GM23338 (cell line): Measurements from ENCODE around the gene EP400. TPM values are rescaled to one million over a fixed set of nuclear protein-coding genes. Genes with fewer than 3 reads are reported as not detected.

Experiments
- ATAC-seq: fragments of 200-7000 bp; cut with Tn5 transposase; 3 replicates; pipeline ENCODE4 v1.9.1; 2020
- DNase-seq: peaks from one replicate; pipeline ENCODE4 v3.0.0-alpha.2; 2015; ENCODE audit warnings: low spot score
- H2AFZ ChIP-seq: fragments of 200-600 bp; sonication (generic); 2 replicates; pipeline ENCODE4 v1.8.0; 2016; ENCODE audit warnings: antibody characterized with exemption, mild to moderate bottlenecking, moderate library complexity
- H3F3A ChIP-seq: fragments of 200-600 bp; sonication (generic); replicated peaks from 2 replicates; pipeline ENCODE4 v1.8.0; 2017; ENCODE audit warnings: antibody characterized with exemption, mixed run types, low read depth
- H3K27ac ChIP-seq: fragments of 200-600 bp; sonication (generic); 2 replicates; pipeline ENCODE4 v1.6.1; 2016; ENCODE audit warnings: low read depth
- H3K27me3 ChIP-seq: fragments of 200-600 bp; sonication (generic); 2 replicates; pipeline ENCODE4 v1.8.0; 2016; ENCODE audit warnings: mild to moderate bottlenecking, mixed run types, moderate library complexity; ENCODE audit not compliant: insufficient read depth
- H3K36me3 ChIP-seq: fragments of 200-600 bp; sonication (generic); 2 replicates; pipeline ENCODE4 v1.8.0; 2016; ENCODE audit warnings: mild to moderate bottlenecking; ENCODE audit not compliant: insufficient read depth
- H3K4me1 ChIP-seq: fragments of 200-600 bp; sonication (generic); 2 replicates; pipeline ENCODE4 v1.8.0; 2016; ENCODE audit warnings: mild to moderate bottlenecking, moderate library complexity; ENCODE audit not compliant: insufficient read depth
- H3K4me2 ChIP-seq: fragments of 200-600 bp; sonication (generic); 2 replicates; pipeline ENCODE4 v1.7.1; 2017; ENCODE audit warnings: mixed run types
- H3K4me3 ChIP-seq: fragments of 200-600 bp; sonication (generic); 2 replicates; pipeline ENCODE4 v1.6.1; 2016; ENCODE audit warnings: mixed run types
- H3K79me2 ChIP-seq: fragments of 200-600 bp; sonication (generic); replicated peaks from 2 replicates; pipeline ENCODE4 v1.8.0; 2017; ENCODE audit warnings: mild to moderate bottlenecking; ENCODE audit not compliant: insufficient read depth
- H3K9me2 ChIP-seq: fragments of 200-600 bp; sonication (generic); 2 replicates; pipeline ENCODE4 v1.8.0; 2017; ENCODE audit not compliant: insufficient read depth
- H4K20me1 ChIP-seq: fragments of 200-600 bp; sonication (generic); replicated peaks from 2 replicates; pipeline ENCODE4 v1.8.0; 2017; ENCODE audit warnings: mild to moderate bottlenecking; ENCODE audit not compliant: insufficient read depth
- H3K27ac Mint-ChIP-seq: 2 replicates; pipeline ENCODE4 v1.8.0; 2020; ENCODE audit warnings: inconsistent platforms, mild to moderate bottlenecking, moderate library complexity, mixed read lengths
- H3K27me3 Mint-ChIP-seq: 3 replicates; pipeline ENCODE4 v1.8.0; 2022; ENCODE audit warnings: low read depth, mild to moderate bottlenecking, moderate library complexity, mixed read lengths, inconsistent platforms; ENCODE audit not compliant: insufficient read depth, poor library complexity
- H3K36me3 Mint-ChIP-seq: 3 replicates; pipeline ENCODE4 v1.8.0; 2021; ENCODE audit warnings: low read depth, mild to moderate bottlenecking, inconsistent platforms, moderate library complexity, mixed read lengths
- H3K4me1 Mint-ChIP-seq: 3 replicates; pipeline ENCODE4 v1.8.0; 2020; ENCODE audit warnings: mild to moderate bottlenecking, inconsistent platforms, mixed read lengths
- H3K4me3 Mint-ChIP-seq: 3 replicates; pipeline ENCODE4 v1.8.0; 2021; ENCODE audit warnings: moderate library complexity, mild to moderate bottlenecking, inconsistent platforms, mixed read lengths
- H3K9me3 Mint-ChIP-seq: 3 replicates; pipeline ENCODE4 v1.8.0; 2020; ENCODE audit warnings: moderate library complexity, mild to moderate bottlenecking, inconsistent platforms, mixed read lengths
- CREB1 ChIP-seq: fragments of 250-450 bp; sonication (Bioruptor Pico); IDR thresholded peaks from 2 replicates; pipeline ENCODE4 v1.5.0; 2020; ENCODE audit warnings: low read depth, mild to moderate bottlenecking, moderate library complexity
- CTCF ChIP-seq, 2 experiments: fragments of 200-600 bp in 1 of 2; sonication (generic) in 1 of 2; conservative IDR thresholded peaks; 2 replicates each; pipeline versions ENCODE4 v1.5.1 to v1.6.1; 2016 to 2017; ENCODE audit warnings: antibody characterized with exemption in 2 of 2, low read depth in 2 of 2, mild to moderate bottlenecking in 2 of 2, moderate library complexity in 1 of 2
- ETS1 ChIP-seq: IDR thresholded peaks from 2 replicates; pipeline ENCODE4 v1.6.1; 2016; ENCODE audit warnings: antibody characterized with exemption
- EZH2 ChIP-seq: fragments of 200-600 bp; sonication (generic); IDR thresholded peaks from one replicate; pipeline ENCODE4 v1.8.0; 2017; ENCODE audit warnings: antibody characterized with exemption, mild to moderate bottlenecking, low read depth; ENCODE audit not compliant: unreplicated experiment
- EZH2phosphoT487 ChIP-seq: fragments of 200-600 bp; sonication (generic); IDR thresholded peaks from one replicate; pipeline ENCODE4 v1.8.1; 2018; ENCODE audit warnings: antibody characterized with exemption; ENCODE audit not compliant: unreplicated experiment
- JUNB ChIP-seq: IDR thresholded peaks from one replicate; pipeline ENCODE4 v1.6.1; 2016; ENCODE audit warnings: antibody characterized with exemption; ENCODE audit not compliant: unreplicated experiment
- NANOG ChIP-seq: IDR thresholded peaks from 2 replicates; pipeline ENCODE4 v1.6.1; 2016; ENCODE audit warnings: antibody characterized with exemption, borderline replicate concordance
- POLR2AphosphoS5 ChIP-seq: IDR thresholded peaks from 2 replicates; pipeline ENCODE4 v1.6.1; 2016; ENCODE audit warnings: antibody characterized with exemption, low read depth
- REST ChIP-seq: IDR thresholded peaks from one replicate; pipeline ENCODE4 v1.6.1; 2018; ENCODE audit warnings: antibody characterized with exemption; ENCODE audit not compliant: unreplicated experiment
- STAT1 ChIP-seq: IDR thresholded peaks from one replicate; pipeline ENCODE4 v1.6.1; 2016; ENCODE audit warnings: antibody characterized with exemption; ENCODE audit not compliant: unreplicated experiment
- ZNF114 ChIP-seq: fragments of 250-450 bp; sonication (Bioruptor Pico); IDR thresholded peaks from 2 replicates; pipeline ENCODE4 v1.5.0; 2020; ENCODE audit warnings: mild to moderate bottlenecking, moderate library complexity
- ZNF331 ChIP-seq: fragments of 250-450 bp; sonication (Bioruptor Pico); IDR thresholded peaks from 2 replicates; pipeline ENCODE4 v1.5.0; 2020; ENCODE audit warnings: low read depth, mild to moderate bottlenecking, moderate library complexity
- ZNF462 ChIP-seq: fragments of 250-450 bp; sonication (Bioruptor Pico); IDR thresholded peaks from 2 replicates; pipeline ENCODE4 v1.5.0; 2020; ENCODE audit warnings: mild to moderate bottlenecking, moderate library complexity
- polyA plus RNA-seq: library from polyadenylated mRNA; unstranded; fragments of >200 nt; fragmentation: Nextera tagmentation; extraction: Ambion mirVana; gene quantifications from 2 replicates; pipeline ENCODE4 v1.2.1, GENCODE V29; 2016
- total RNA-seq: library from RNA; depleted of rRNA; stranded (reverse); fragments of >200 nt; shearing (Covaris generic); gene quantifications from 2 replicates; pipeline ENCODE4 v1.2.3, GENCODE V29; 2014

Gene EP400
- total and polyA plus RNA-seq, 2 experiments from 2014 or later: 26.3 to 57.2 TPM

- H3K4me2 ChIP-seq: no peak overlapping the region
- Mint-ChIP-seq H3K36me3 (peaks cover 25% of the 10 kb centered on the region), H3K27me3 (peaks cover 10% of the 10 kb centered on the region), H3K4me1 (no peaks in the 10 kb centered on the region; the same call in 2 of the 3 replicates), H3K4me3 (no peak overlapping the region), H3K27ac (no peak overlapping the region), H3K9me3 (no peaks in the 10 kb centered on the region)
- H3K36me3 ChIP-seq: no peaks in the 10 kb centered on the region
- no peak overlapping the region for H3K27ac ChIP-seq
- no peaks in the 10 kb centered on the region for H3K9me2 ChIP-seq
- no peak overlapping the region for H2AFZ ChIP-seq
- H3K4me1 ChIP-seq: no peaks in the 10 kb centered on the region
- no peak overlapping the region for H3K4me3 ChIP-seq
- 0 out of 2 replicates have a peak, but pooled peaks cover 3% of the 10 kb centered on the region for H3K79me2 ChIP-seq
- H3K27me3 ChIP-seq: no peaks in the 10 kb centered on the region
- ATAC-seq (no peak), DNase-seq (no peak)
- peaks cover 8% of the 10 kb centered on the region for H4K20me1 ChIP-seq
- H3F3A ChIP-seq: 0 out of 2 replicates have a peak, but pooled peaks cover 8% of the 10 kb centered on the region
- TF ChIP-seq CREB1 (no peak), JUNB (no peak), ETS1 (no peak), POLR2AphosphoS5 (no peak), NANOG (no peak), STAT1 (no peak), REST (no peak), ZNF462 (CRISPR knock-in tag) (no peak), CTCF (conservative IDR thresholded peaks at IDR 0.05; ENCODE audit: low read depth in 2 of 2) (no peak), ZNF331 (CRISPR knock-in tag) (no peak), EZH2phosphoT487 (no peak), ZNF114 (CRISPR knock-in tag) (no peak), EZH2 (no peak)
Measured at GRCh38 chr12:131909081-131909751, 40.5 kb upstream of the EP400 start.
